Transverse colon (tissue), 4 donors: Measurements from ENCODE around the gene DNAJB8.

ENCODE experiments used
- EP300 ChIP-seq: sonication (generic); formaldehyde crosslinking; IDR thresholded peaks from one replicate; pipeline ENCODE4 v1.6.1; 2017; ENCODE audit warnings: antibody characterized with exemption, low read depth
- POLR2A ChIP-seq: fragments of 450-650 bp; IDR thresholded peaks from one replicate; pipeline ENCODE4 v1.6.1; 2016; ENCODE audit warnings: antibody characterized with exemption, mild to moderate bottlenecking, moderate library complexity
- POLR2AphosphoS5 ChIP-seq, 3 donors: sonication (generic); formaldehyde crosslinking; IDR thresholded peaks; one replicate each; pipeline ENCODE4 v1.6.1; 2016; ENCODE audit warnings: antibody characterized with exemption in 3 of 3
- TF ChIP-seq, protein P1 (sequence below), 5 experiments: fragments of 200-600 bp in 3 of 5; fragments of 450-650 bp in 2 of 5; sonication (generic) in 3 of 5; IDR thresholded peaks; 1 replicate in 2 of 5; 2 replicates in 3 of 5; pipeline ENCODE4 v1.5.1; 2016 to 2017; ENCODE audit warnings: antibody characterized with exemption in 5 of 5, inconsistent platforms in 3 of 5, mild to moderate bottlenecking in 2 of 5, moderate library complexity in 1 of 5

GRCh38 chr3:128485282-128486204 lies 18.9 kb upstream of the DNAJB8 start:
- TF ChIP-seq, protein P1, sequence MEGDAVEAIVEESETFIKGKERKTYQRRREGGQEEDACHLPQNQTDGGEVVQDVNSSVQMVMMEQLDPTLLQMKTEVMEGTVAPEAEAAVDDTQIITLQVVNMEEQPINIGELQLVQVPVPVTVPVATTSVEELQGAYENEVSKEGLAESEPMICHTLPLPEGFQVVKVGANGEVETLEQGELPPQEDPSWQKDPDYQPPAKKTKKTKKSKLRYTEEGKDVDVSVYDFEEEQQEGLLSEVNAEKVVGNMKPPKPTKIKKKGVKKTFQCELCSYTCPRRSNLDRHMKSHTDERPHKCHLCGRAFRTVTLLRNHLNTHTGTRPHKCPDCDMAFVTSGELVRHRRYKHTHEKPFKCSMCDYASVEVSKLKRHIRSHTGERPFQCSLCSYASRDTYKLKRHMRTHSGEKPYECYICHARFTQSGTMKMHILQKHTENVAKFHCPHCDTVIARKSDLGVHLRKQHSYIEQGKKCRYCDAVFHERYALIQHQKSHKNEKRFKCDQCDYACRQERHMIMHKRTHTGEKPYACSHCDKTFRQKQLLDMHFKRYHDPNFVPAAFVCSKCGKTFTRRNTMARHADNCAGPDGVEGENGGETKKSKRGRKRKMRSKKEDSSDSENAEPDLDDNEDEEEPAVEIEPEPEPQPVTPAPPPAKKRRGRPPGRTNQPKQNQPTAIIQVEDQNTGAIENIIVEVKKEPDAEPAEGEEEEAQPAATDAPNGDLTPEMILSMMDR (IDR thresholded peaks at IDR 0.05) = no peak
- TF ChIP-seq POLR2A = no peak
- no peak for TF ChIP-seq EP300
- no peak for TF ChIP-seq POLR2AphosphoS5 (IDR thresholded peaks at IDR 0.05)
